Measurements from ENCODE around the gene SMYD3.

The SMYD3 gene

DNA sequence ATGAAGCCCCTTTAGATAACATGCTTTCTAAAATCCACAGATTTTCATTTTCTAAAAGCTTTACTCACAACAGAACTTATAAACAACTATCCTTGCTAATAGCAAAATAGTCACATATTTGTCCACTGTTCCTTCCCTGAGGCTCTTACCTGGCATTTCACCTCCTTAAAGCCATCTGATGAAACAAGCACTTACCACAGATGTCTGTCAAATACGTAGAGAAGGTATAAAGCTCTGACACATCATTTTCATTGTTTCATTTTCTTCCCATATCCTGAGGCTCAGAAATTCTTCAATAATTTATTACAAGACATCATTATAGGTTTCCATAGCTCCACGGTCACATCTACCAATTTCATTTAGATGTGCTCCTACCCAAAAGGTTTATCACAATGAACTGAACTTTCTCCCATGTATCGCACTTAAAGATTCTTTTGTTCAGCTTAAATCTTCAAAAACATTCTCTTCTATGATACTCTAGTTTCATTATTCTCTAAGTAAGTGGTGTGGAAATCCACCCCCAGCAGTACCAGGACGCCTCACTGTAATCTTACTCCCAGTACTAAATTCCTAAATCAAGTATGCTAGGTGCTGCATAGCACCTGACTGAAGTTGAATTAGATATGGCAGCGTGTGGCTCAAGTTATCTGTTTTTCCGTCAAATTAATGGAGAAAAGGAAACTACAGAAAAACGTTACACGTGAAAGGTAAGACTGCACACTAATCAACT lies 569.6 kb downstream of the SMYD3 start:
- Histone ChIP-seq H3K79me2 (ENCODE audit: insufficient read depth, low read length) (no peaks in the 10 kb centered on the region), H3K27me3 (ENCODE audit: insufficient read depth, low read length, poor library complexity, severe bottlenecking) (no peaks in the 10 kb centered on the region), H3K4me1 (ENCODE audit: insufficient read depth, low read length, poor library complexity, severe bottlenecking) (peaks cover 3% of the 10 kb centered on the region), H3F3A (ENCODE audit: low read depth) (no peaks in the 10 kb centered on the region), H3K9me2 (replicated peaks; ENCODE audit: low read depth, low read length) (no peaks in the 10 kb centered on the region), H4K20me1 (ENCODE audit: insufficient read depth, low read length, poor library complexity, severe bottlenecking) (no peaks in the 10 kb centered on the region), H3K9me3 (ENCODE audit: insufficient read depth, low read depth, low read length) (no peaks in the 10 kb centered on the region), H3K36me3 (ENCODE audit: insufficient read depth, low read length) (no peaks in the 10 kb centered on the region), H2AFZ (ENCODE audit: low read length) (no peak overlapping the region), H3K4me2 (ENCODE audit: low read depth, low read length, poor library complexity, severe bottlenecking) (no peak overlapping the region), H3K4me3 (ENCODE audit: low read length, poor library complexity, severe bottlenecking) (no peak overlapping the region), H3K9ac (ENCODE audit: low read depth, low read length, poor library complexity, severe bottlenecking) (no peak overlapping the region)
- TF ChIP-seq, protein P1, sequence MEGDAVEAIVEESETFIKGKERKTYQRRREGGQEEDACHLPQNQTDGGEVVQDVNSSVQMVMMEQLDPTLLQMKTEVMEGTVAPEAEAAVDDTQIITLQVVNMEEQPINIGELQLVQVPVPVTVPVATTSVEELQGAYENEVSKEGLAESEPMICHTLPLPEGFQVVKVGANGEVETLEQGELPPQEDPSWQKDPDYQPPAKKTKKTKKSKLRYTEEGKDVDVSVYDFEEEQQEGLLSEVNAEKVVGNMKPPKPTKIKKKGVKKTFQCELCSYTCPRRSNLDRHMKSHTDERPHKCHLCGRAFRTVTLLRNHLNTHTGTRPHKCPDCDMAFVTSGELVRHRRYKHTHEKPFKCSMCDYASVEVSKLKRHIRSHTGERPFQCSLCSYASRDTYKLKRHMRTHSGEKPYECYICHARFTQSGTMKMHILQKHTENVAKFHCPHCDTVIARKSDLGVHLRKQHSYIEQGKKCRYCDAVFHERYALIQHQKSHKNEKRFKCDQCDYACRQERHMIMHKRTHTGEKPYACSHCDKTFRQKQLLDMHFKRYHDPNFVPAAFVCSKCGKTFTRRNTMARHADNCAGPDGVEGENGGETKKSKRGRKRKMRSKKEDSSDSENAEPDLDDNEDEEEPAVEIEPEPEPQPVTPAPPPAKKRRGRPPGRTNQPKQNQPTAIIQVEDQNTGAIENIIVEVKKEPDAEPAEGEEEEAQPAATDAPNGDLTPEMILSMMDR (conservative IDR thresholded peaks at IDR 0.05; ENCODE audit: low read length): no peak
- TF ChIP-seq EZH2phosphoT487 (IDR thresholded peaks at IDR 0.05; ENCODE audit: borderline replicate concordance): no peak

DNA sequence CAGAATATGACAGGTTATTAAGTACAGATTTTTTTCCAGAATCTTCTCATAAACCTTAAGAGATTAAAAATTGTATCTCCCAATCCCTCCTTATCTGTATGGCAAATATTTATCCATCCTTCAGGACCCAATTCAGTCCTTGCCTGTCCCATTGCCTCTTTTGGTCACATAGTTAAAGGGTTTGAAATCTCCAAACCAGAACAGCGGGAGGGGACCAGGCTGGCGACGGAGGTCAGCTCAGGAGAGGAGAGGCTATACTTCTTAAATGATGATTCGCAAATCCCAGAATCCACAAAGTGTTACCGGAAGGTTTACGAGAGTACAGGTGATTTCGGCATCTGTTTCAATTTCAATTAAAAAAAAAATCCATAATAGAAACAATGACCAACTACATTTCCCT lies 572.7 kb downstream of the SMYD3 start:
- Histone ChIP-seq H3K9ac (ENCODE audit: low read depth, low read length, poor library complexity, severe bottlenecking) (no peak overlapping the region), H3K4me2 (ENCODE audit: low read depth, low read length, poor library complexity, severe bottlenecking) (no peak overlapping the region), H3K79me2 (ENCODE audit: insufficient read depth, low read length) (no peaks in the 10 kb centered on the region)

DNA sequence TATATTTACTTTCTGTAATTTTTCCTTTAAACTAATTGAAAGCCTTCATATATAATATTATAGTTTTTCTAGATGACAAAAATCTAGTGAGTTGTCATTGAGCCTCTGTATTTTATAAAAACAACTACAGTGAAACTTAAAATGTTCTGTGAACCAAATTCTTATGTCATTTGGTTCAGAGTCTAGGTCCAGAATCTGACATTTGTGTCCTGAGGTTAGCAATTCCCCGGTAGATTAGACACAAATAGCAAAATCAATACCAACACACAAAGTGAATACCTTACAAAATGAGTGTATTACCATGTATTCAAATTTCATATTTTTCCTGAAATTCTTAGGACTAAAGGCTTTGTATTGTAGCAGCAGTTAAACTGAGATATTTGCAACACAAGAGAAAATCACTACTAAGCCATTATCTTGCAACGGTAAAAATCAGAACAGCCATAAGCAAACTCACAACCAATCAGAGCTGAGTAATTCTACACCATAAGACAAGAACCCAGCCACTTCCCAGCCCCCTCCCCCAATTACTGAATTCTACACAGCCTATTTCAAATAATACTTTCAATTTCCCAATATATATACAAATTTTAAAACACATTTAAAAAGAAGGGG lies 573.5 kb downstream of the SMYD3 start:
- H3K9me2 ChIP-seq (replicated peaks; ENCODE audit: low read depth, low read length): no peaks in the 10 kb centered on the region
- no peaks in the 10 kb centered on the region for H3F3A ChIP-seq (ENCODE audit: low read depth)
- H4K20me1 ChIP-seq (ENCODE audit: insufficient read depth, low read length, poor library complexity, severe bottlenecking): no peaks in the 10 kb centered on the region
- no peaks in the 10 kb centered on the region for H3K9me3 ChIP-seq (ENCODE audit: insufficient read depth, low read depth, low read length)
- TF ChIP-seq, protein P1 (conservative IDR thresholded peaks at IDR 0.05; ENCODE audit: low read length): no peak
- no peak for TF ChIP-seq EZH2phosphoT487 (IDR thresholded peaks at IDR 0.05; ENCODE audit: borderline replicate concordance)
- no peak overlapping the region for H3K9ac ChIP-seq (ENCODE audit: low read depth, low read length, poor library complexity, severe bottlenecking)
- H3K79me2 ChIP-seq (ENCODE audit: insufficient read depth, low read length): no peaks in the 10 kb centered on the region
- H3K27me3 ChIP-seq (ENCODE audit: insufficient read depth, low read length, poor library complexity, severe bottlenecking): no peaks in the 10 kb centered on the region
- H3K36me3 ChIP-seq (ENCODE audit: insufficient read depth, low read length): peaks cover 5% of the 10 kb centered on the region; the same call in 1 of the 2 replicates
- H2AFZ ChIP-seq (ENCODE audit: low read length): no peak overlapping the region
- no peaks in the 10 kb centered on the region for H3K4me1 ChIP-seq (ENCODE audit: insufficient read depth, low read length, poor library complexity, severe bottlenecking)
- no peak overlapping the region for H3K4me2 ChIP-seq (ENCODE audit: low read depth, low read length, poor library complexity, severe bottlenecking)
- H3K4me3 ChIP-seq (ENCODE audit: low read length, poor library complexity, severe bottlenecking): no peak overlapping the region

More for the DNA sequence above, 572.7 kb downstream of the SMYD3 start:
- no peaks in the 10 kb centered on the region for H3K4me1 ChIP-seq (ENCODE audit: insufficient read depth, low read length, poor library complexity, severe bottlenecking)
- TF ChIP-seq, protein P1 (conservative IDR thresholded peaks at IDR 0.05; ENCODE audit: low read length): no peak
- TF ChIP-seq EZH2phosphoT487 (IDR thresholded peaks at IDR 0.05; ENCODE audit: borderline replicate concordance): no peak
- no peaks in the 10 kb centered on the region for H3K9me2 ChIP-seq (replicated peaks; ENCODE audit: low read depth, low read length)
- no peaks in the 10 kb centered on the region for H3K9me3 ChIP-seq (ENCODE audit: insufficient read depth, low read depth, low read length)
- peaks cover under 1% of the 10 kb centered on the region; the same call in 1 of the 2 replicates for H3K36me3 ChIP-seq (ENCODE audit: insufficient read depth, low read length)
- H3K27me3 ChIP-seq (ENCODE audit: insufficient read depth, low read length, poor library complexity, severe bottlenecking): no peaks in the 10 kb centered on the region
- no peak overlapping the region for H2AFZ ChIP-seq (ENCODE audit: low read length)
- no peak overlapping the region for H3K4me3 ChIP-seq (ENCODE audit: low read length, poor library complexity, severe bottlenecking)
- H3F3A ChIP-seq (ENCODE audit: low read depth): no peaks in the 10 kb centered on the region
- H4K20me1 ChIP-seq (ENCODE audit: insufficient read depth, low read length, poor library complexity, severe bottlenecking): no peaks in the 10 kb centered on the region

Measured in Loucy (cell line).